HG03439 (cell line): ENCODE measurements around the gene MMP23B.
"Not testable (repeated sequence)": the region's sequence is repeated elsewhere in the genome, so short reads cannot be mapped to it uniquely, and the experiment has no call there.

ENCODE experiments used
- ATAC-seq: cut with Tn5 transposase; IDR thresholded peaks from one replicate; pipeline ENCODE4 v1.9.1; 2021; ENCODE audit warnings: mild to moderate bottlenecking, moderate library complexity; ENCODE audit not compliant: unreplicated experiment

MMP23B gene

GRCh38 chr1:1631782-1632420, at the start of gene MMP23B:
TSS of gene MMP23B (plus strand) at chr1:1632173. CDS start at chr1:1632219, 46 bp downstream.
- no peak for ATAC-seq

- no peak for ATAC-seq
These were observed 49.2 kb upstream of the MMP23B start for GRCh38 chr1:1582585-1583346.

GRCh38 chr1:1583347-1584010, 48.5 kb upstream of the MMP23B start:
- no peak for ATAC-seq

GRCh38 chr1:1591452-1591851, 40.5 kb upstream of the MMP23B start:
- ATAC-seq, result no peak

GRCh38 chr1:1593834-1594601, 38.0 kb upstream of the MMP23B start:
- no peak for ATAC-seq

- ATAC-seq, result no peak
These were observed 37.2 kb upstream of the MMP23B start for GRCh38 chr1:1594602-1595260.

- not testable (repeated sequence) for ATAC-seq
These were observed 36.6 kb upstream of the MMP23B start for GRCh38 chr1:1595341-1595740.

- no peak for ATAC-seq
These were observed 35.3 kb upstream of the MMP23B start for GRCh38 chr1:1596493-1597274.

GRCh38 chr1:1597275-1597930, 34.6 kb upstream of the MMP23B start:
- ATAC-seq, result no peak

GRCh38 chr1:1598051-1598719, 33.8 kb upstream of the MMP23B start:
- no peak for ATAC-seq

- ATAC-seq, result no peak
These were observed 33.3 kb upstream of the MMP23B start for GRCh38 chr1:1598720-1599029.

GRCh38 chr1:1599030-1599934, 32.7 kb upstream of the MMP23B start:
- ATAC-seq, result no peak

GRCh38 chr1:1599935-1600860, 31.8 kb upstream of the MMP23B start, which contains the start of gene FNDC10:
TSS of gene FNDC10 (minus strand) at chr1:1600135. CDS start at chr1:1600015, 120 bp downstream.
- no peak for ATAC-seq

GRCh38 chr1:1600861-1601563, 31.0 kb upstream of the MMP23B start:
- ATAC-seq, result no peak

GRCh38 chr1:1601564-1602303, 30.2 kb upstream of the MMP23B start:
- no peak for ATAC-seq
